GM19468 (cell line): ENCODE data around the gene AGAP1.
"Not testable (repeated sequence)": the region's sequence is repeated elsewhere in the genome, so short reads cannot be mapped to it uniquely, and the experiment has no call there.

Experiments
- ATAC-seq: cut with Tn5 transposase; IDR thresholded peaks from one replicate; pipeline ENCODE4 v1.9.1; 2021; ENCODE audit warnings: mild to moderate bottlenecking, moderate library complexity, moderate number of reproducible peaks; ENCODE audit not compliant: unreplicated experiment; ENCODE audit errors: extremely low read depth

Gene AGAP1

DNA sequence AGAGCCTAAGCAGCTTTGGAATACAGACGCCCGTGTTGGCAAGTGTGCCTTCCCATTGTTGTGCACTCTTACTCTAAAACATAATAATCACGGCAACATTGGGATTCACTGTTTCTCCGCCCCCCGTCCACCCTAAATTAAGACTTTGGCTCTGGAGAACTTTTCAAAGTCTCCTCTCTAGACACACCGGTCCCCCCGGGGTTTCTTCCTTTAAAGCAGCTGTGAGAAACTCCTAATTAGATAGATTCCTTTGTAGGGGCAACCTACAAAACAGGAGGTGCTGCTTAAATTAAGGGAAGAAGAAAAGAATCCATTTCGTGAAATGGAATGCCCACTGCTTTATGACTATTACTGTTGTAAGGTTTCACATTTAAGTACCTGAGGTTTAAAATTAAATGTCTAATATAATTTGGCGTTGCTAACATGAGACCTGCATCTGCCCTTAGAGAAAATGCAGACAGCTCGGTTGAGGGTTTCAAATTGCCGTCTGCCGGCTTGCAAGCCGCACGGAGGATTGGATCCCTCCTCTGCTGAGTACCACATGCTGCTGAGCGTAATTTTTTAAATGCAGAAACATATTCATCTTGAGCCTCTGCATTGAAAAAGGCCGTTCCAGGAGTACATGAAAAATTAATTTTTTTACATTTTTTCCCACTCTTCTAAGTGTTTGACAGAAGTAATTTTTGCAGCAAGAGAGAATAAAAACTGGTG, 441.1 kb downstream of the AGAP1 start:
- ATAC-seq: no peak

DNA sequence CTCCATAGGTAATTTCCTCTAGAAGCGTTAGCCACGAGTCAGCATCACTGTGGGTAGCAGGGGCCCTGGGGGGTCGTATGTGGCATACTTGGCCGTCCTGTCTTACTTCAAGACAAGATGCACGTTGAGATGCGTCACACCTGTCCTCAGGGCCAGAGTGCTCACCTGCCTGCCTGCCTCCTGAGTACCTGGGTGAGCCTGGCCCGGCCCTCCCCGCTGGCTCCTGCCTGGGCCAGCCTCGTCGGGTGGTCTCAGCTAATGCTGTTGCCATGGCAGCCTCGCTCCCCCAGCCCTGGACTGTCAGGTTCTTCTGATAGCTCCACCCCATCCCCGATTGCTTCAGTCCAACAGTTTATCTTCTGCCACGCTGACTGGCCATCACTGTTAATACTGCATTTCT, 441.9 kb downstream of the AGAP1 start:
- ATAC-seq: no peak

DNA sequence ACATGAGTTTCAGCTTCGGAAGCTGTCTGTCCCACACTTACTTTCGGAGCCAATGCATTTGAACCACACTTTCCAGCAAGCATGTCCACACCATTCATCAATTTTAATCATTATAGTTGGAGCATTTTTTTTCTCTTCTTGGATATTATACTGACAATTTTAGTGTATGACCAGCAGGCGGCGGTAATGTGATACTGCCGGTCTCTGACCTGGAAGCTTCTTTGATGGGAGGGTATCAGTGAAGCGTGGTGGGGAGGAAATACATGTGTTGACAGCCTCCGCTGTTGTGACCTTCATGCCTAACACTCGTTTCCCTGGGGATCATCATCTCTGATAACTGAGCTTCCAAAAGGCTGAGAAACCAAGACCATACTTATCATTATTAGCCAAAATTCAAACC, 442.6 kb downstream of the AGAP1 start:
- ATAC-seq: no peak

- no peak for ATAC-seq
These were observed 443.2 kb downstream of the AGAP1 start for GRCh38 chr2:235937087-235937486.

DNA sequence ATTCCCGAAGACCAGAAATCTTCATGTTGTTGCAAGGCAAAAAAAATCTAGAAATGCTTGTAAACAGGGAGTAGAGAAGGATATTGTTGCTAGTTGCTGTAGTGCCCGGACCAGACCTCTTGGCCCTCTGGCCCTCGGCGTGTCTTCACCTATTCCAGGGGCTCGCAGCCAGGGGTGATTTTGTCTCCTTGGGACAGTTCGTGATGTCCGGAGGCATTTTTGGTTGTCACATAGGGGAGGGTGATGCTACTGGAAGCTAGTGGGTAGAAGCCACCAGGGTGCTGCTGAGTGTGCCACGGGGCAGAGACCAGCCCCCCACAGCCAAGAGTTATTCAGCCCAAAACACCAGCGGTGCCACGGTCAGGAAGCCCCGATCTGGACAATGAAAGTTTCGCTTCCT, 443.7 kb downstream of the AGAP1 start:
- no peak for ATAC-seq

DNA sequence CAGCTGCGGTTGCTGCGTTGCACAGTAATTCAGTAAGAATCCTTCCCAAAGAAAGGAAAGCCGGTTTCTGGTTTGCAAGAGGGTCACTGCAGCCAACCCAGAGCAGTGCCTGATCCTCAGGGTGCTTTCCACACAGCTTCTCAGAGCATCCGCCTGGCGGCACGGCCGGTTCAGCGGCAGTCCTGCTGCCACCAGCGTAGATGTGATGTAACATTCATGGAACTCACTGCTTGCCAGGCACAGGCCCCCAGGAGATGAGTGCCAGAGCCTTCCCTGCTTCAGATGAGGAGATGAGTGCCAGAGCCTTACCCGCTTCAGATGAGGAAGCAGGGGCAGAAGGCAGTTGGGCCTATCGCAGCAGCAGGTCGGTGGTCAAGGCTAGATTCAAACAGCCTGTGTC, 444.1 kb downstream of the AGAP1 start:
- ATAC-seq: no peak

DNA sequence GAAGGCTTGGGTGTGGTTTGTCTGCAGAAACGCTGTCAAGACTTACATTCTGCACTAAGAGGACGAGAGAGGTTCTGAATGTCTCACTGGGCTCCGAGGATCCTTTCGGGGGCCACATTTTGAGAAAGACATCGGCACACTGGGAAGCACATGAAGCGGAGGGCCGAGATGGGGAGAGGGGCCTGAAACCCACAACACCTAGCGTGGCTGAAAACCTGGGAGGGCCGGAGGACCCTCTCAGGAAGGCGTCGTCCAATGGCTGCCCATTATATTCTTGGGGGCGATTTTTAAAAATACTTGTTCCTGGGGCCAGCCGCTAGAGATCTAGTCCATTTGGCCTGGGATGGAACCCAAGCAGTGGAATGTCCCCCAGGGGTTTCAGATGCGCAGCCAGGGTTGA, 444.8 kb downstream of the AGAP1 start:
- no peak for ATAC-seq

- ATAC-seq: no peak
These were observed 445.6 kb downstream of the AGAP1 start for GRCh38 chr2:235939471-235939870.

DNA sequence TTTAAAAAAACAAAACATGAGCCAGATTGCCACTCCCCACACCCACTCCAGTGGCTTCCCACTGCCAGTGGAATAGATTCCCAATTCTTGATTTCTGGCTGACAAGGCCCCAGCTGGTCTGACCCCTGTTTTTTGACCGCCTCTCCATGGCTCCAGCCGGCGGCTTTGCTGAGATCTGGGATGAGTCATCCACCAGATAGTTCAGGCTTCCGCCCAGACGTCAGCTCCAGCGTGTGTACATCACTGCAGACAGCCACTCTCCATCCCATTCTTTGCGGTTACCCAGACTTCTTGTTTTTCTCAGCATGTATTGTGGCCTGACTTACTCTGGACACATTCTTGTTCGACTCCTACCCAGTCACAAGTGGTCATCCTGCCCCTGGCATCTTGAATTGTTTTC, 446.5 kb downstream of the AGAP1 start:
- ATAC-seq: no peak

DNA sequence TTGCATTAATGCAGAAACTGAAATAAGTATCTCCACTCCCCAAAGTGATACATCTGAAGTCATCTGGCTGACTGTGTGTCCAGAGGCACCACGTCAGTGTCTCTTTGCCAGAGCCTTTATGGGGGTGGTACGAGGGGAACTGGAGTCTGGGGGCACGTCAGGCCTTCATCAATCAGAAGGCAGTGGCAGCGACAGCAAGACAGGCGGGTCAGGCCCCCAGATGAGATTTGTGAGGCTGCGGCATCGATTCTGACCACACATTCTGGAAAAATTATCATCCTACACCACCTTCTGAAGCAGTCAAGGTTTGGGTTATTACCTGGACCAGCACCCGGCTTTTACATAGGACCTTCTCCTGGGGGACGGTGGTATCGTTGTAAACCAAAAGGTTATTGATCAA, 450.7 kb downstream of the AGAP1 start:
- ATAC-seq: no peak

- no peak for ATAC-seq
These were observed 451.8 kb downstream of the AGAP1 start for GRCh38 chr2:235945608-235946140.

- ATAC-seq: no peak
These were observed 452.7 kb downstream of the AGAP1 start for GRCh38 chr2:235946590-235946989.

GRCh38 chr2:235947055-235947454, 453.2 kb downstream of the AGAP1 start:
- ATAC-seq: not testable (repeated sequence)

GRCh38 chr2:235949567-235950472, 456.0 kb downstream of the AGAP1 start:
- no peak for ATAC-seq

- no peak for ATAC-seq
These were observed 456.6 kb downstream of the AGAP1 start for GRCh38 chr2:235950473-235950809.

GRCh38 chr2:235951493-235951892, 457.6 kb downstream of the AGAP1 start:
- ATAC-seq: no peak

GRCh38 chr2:235951982-235952381, 458.1 kb downstream of the AGAP1 start:
- ATAC-seq: no peak

DNA sequence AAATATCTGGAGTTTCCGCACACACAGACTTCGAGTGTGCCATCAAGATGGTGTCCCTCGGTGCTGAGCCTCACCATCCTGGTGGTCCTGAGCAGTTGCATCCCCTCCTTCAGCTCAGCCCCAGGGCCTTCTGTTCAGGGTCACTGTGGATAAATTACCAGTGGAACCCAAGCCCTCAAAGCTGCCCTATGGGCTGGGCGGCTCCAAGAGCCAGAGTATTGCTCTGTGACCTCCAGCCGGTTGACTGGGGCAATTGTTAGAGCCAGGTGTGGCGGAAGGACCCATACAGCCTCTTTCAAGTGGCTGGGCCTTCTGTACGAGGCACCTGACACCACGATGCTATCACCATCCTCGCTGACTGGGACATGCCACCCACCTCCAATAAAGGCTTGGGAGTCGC, 458.9 kb downstream of the AGAP1 start:
- ATAC-seq: no peak

GRCh38 chr2:235954281-235954680, 460.4 kb downstream of the AGAP1 start:
- ATAC-seq: no peak

GRCh38 chr2:235954888-235955480, 461.1 kb downstream of the AGAP1 start:
- ATAC-seq: no peak

GRCh38 chr2:235955664-235956063, 461.8 kb downstream of the AGAP1 start:
- ATAC-seq: no peak
